ENCODE data around the gene PEF1.

Gene PEF1

GRCh38 chr1:31655756-31656155 lies 11.1 kb upstream of the PEF1 start:
- H3K27me3 ChIP-seq (ENCODE audit: low read depth, low read length): no peaks in the 10 kb centered on the region
- no peak overlapping the region for H3K27ac ChIP-seq (ENCODE audit: low read length)
- H3K4me1 ChIP-seq (ENCODE audit: low read length): peaks cover 6% of the 10 kb centered on the region; the same call in 1 of the 2 replicates
- H2AFZ ChIP-seq (ENCODE audit: low read depth, low read length): no peak overlapping the region
- TF ChIP-seq EZH2phosphoT487 (IDR thresholded peaks at IDR 0.05; ENCODE audit: low read depth): no peak
- TF ChIP-seq CTCF (IDR thresholded peaks at IDR 0.05; ENCODE audit: low read depth, low read length): no peak
- H3K4me2 ChIP-seq (ENCODE audit: low read length): no peak overlapping the region
- H3K36me3 ChIP-seq (replicated peaks; ENCODE audit: low read depth, low read length): no peaks in the 10 kb centered on the region
- no peak overlapping the region for H3K9ac ChIP-seq (ENCODE audit: low read length)
- no peak overlapping the region for H3K4me3 ChIP-seq (ENCODE audit: low read length)
- H3K79me2 ChIP-seq (ENCODE audit: low read length): no peaks in the 10 kb centered on the region
- no peaks in the 10 kb centered on the region for H3K9me3 ChIP-seq (ENCODE audit: insufficient read depth, low read length)
- no peaks in the 10 kb centered on the region for H4K20me1 ChIP-seq (ENCODE audit: insufficient read depth, low read length)

- no peaks in the 10 kb centered on the region for H3K79me2 ChIP-seq (ENCODE audit: low read length)
- peaks cover under 1% of the 10 kb centered on the region; the same call in 1 of the 2 replicates for H3K4me1 ChIP-seq (ENCODE audit: low read length)
- no peak overlapping the region for H2AFZ ChIP-seq (ENCODE audit: low read depth, low read length)
- no peaks in the 10 kb centered on the region for H3K27me3 ChIP-seq (ENCODE audit: low read depth, low read length)
- TF ChIP-seq EZH2phosphoT487 (IDR thresholded peaks at IDR 0.05; ENCODE audit: low read depth): no peak
- no peak for TF ChIP-seq CTCF (IDR thresholded peaks at IDR 0.05; ENCODE audit: low read depth, low read length)
- no peaks in the 10 kb centered on the region for H3K9me3 ChIP-seq (ENCODE audit: insufficient read depth, low read length)
- no peaks in the 10 kb centered on the region for H4K20me1 ChIP-seq (ENCODE audit: insufficient read depth, low read length)
- H3K27ac ChIP-seq (ENCODE audit: low read length): no peak overlapping the region
- H3K36me3 ChIP-seq (replicated peaks; ENCODE audit: low read depth, low read length): no peaks in the 10 kb centered on the region
- H3K9ac ChIP-seq (ENCODE audit: low read length): no peak overlapping the region
- H3K4me2 ChIP-seq (ENCODE audit: low read length): no peak overlapping the region
- H3K4me3 ChIP-seq (ENCODE audit: low read length): no peak overlapping the region
Observed at GRCh38 chr1:31655104-31655503, 10.4 kb upstream of the PEF1 start.

- no peak overlapping the region for H3K27ac ChIP-seq (ENCODE audit: low read length)
- no peaks in the 10 kb centered on the region for H3K36me3 ChIP-seq (replicated peaks; ENCODE audit: low read depth, low read length)
- H3K4me2 ChIP-seq (ENCODE audit: low read length): no peak overlapping the region
- no peak overlapping the region for H3K4me3 ChIP-seq (ENCODE audit: low read length)
- H3K4me1 ChIP-seq (ENCODE audit: low read length): no peaks in the 10 kb centered on the region
- no peak overlapping the region for H3K9ac ChIP-seq (ENCODE audit: low read length)
- no peaks in the 10 kb centered on the region for H3K27me3 ChIP-seq (ENCODE audit: low read depth, low read length)
- TF ChIP-seq EZH2phosphoT487 (IDR thresholded peaks at IDR 0.05; ENCODE audit: low read depth) (no peak), CTCF (IDR thresholded peaks at IDR 0.05; ENCODE audit: low read depth, low read length) (no peak)
- no peaks in the 10 kb centered on the region for H3K79me2 ChIP-seq (ENCODE audit: low read length)
- H4K20me1 ChIP-seq (ENCODE audit: insufficient read depth, low read length): no peaks in the 10 kb centered on the region
- no peak overlapping the region for H2AFZ ChIP-seq (ENCODE audit: low read depth, low read length)
- no peaks in the 10 kb centered on the region for H3K9me3 ChIP-seq (ENCODE audit: insufficient read depth, low read length)
Observed at GRCh38 chr1:31654474-31654776, 9.7 kb upstream of the PEF1 start.

- Histone ChIP-seq H3K4me2 (ENCODE audit: low read length) (no peak overlapping the region), H3K27me3 (ENCODE audit: low read depth, low read length) (no peaks in the 10 kb centered on the region), H3K9ac (ENCODE audit: low read length) (no peak overlapping the region), H4K20me1 (ENCODE audit: insufficient read depth, low read length) (no peaks in the 10 kb centered on the region), H3K4me1 (ENCODE audit: low read length) (no peaks in the 10 kb centered on the region), H2AFZ (ENCODE audit: low read depth, low read length) (no peak overlapping the region), H3K27ac (ENCODE audit: low read length) (no peak overlapping the region), H3K79me2 (ENCODE audit: low read length) (no peaks in the 10 kb centered on the region), H3K36me3 (replicated peaks; ENCODE audit: low read depth, low read length) (no peaks in the 10 kb centered on the region), H3K4me3 (ENCODE audit: low read length) (no peak overlapping the region), H3K9me3 (ENCODE audit: insufficient read depth, low read length) (no peaks in the 10 kb centered on the region)
- TF ChIP-seq CTCF (IDR thresholded peaks at IDR 0.05; ENCODE audit: low read depth, low read length) (no peak), EZH2phosphoT487 (IDR thresholded peaks at IDR 0.05; ENCODE audit: low read depth) (no peak)
Observed at GRCh38 chr1:31653717-31654473, 9.2 kb upstream of the PEF1 start.
